ENCODE results near the gene OLFM4.

DNA sequence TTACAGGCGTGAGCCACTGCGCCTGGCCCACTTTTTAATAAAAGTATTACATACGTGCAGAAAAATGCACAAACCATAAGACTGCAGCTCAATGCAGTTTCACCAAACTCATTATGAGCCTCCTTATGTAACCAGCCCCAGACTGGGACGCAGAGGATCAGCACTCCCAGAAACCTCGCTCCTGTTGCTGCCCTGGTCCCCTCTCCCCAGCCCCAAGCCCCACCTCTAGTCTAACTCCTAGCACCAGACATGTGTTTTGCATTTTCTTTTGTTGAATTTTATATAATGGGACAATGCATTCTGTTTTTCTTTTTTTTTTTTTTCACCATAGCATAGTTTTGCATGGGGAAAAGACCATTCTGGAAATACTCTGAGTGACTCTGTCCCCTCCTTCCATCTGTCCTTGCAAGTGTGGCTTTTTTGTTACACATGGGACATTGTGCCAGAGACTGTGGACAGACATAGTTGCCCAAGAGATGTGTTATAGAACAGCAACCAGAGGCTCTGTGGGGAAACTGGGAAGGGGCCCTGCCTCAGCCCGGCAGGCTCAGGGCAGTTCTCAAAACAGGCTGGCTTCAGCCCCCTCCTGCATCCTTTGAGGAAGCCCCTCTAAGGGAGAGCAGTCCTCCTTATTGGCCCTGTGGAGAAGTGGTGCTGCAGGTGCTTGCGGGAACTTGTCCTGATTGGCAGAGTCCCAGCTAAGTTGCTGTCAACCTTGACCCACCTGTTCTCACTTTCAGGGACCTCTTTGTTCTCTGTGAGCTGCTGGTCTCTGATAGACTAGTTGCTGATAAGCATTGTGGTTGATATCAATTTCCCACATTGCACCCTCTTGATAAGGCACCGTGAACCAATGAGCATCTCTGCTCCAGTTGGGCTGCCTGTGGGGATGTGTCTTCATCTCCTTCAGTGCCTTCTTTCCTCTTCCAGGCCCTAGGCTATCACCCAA is 13.8 kb upstream of the OLFM4 start:
- TF ChIP-seq, protein P1, sequence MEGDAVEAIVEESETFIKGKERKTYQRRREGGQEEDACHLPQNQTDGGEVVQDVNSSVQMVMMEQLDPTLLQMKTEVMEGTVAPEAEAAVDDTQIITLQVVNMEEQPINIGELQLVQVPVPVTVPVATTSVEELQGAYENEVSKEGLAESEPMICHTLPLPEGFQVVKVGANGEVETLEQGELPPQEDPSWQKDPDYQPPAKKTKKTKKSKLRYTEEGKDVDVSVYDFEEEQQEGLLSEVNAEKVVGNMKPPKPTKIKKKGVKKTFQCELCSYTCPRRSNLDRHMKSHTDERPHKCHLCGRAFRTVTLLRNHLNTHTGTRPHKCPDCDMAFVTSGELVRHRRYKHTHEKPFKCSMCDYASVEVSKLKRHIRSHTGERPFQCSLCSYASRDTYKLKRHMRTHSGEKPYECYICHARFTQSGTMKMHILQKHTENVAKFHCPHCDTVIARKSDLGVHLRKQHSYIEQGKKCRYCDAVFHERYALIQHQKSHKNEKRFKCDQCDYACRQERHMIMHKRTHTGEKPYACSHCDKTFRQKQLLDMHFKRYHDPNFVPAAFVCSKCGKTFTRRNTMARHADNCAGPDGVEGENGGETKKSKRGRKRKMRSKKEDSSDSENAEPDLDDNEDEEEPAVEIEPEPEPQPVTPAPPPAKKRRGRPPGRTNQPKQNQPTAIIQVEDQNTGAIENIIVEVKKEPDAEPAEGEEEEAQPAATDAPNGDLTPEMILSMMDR (IDR thresholded peaks at IDR 0.05), result no peak
- no peak for TF ChIP-seq POLR2A (IDR thresholded peaks at IDR 0.05)

Data from uterus (tissue), 2 donors.